EL (cell line): ENCODE data around the gene HOOK1.
"Not testable (repeated sequence)": the region's sequence is repeated elsewhere in the genome, so short reads cannot be mapped to it uniquely, and the experiment has no call there.

Experiments used
- DNase-seq: peaks from one replicate; pipeline ENCODE4 v3.0.0-alpha.2; 2016

HOOK1 gene

GRCh38 chr1:59897165-59897564 lies 82.4 kb downstream of the HOOK1 start:
- DNase-seq, result no peak

- peak; percentile 3 for DNase-seq
Measured at GRCh38 chr1:59898927-59899326, 84.2 kb downstream of the HOOK1 start.

- no peak for DNase-seq
Measured at GRCh38 chr1:59900640-59901039, 85.9 kb downstream of the HOOK1 start.

GRCh38 chr1:59901770-59902388 lies 87.1 kb downstream of the HOOK1 start:
- DNase-seq, result no peak

GRCh38 chr1:59903141-59903754 lies 88.5 kb downstream of the HOOK1 start:
- DNase-seq, result peak; percentile 8

GRCh38 chr1:59906931-59907330 lies 92.2 kb downstream of the HOOK1 start:
- no peak for DNase-seq

GRCh38 chr1:59908084-59908483 lies 93.3 kb downstream of the HOOK1 start:
- DNase-seq, result no peak

GRCh38 chr1:59908682-59909081 lies 93.9 kb downstream of the HOOK1 start:
- DNase-seq, result no peak

- DNase-seq, result not testable (repeated sequence)
Measured at GRCh38 chr1:59914791-59915286, 100.1 kb downstream of the HOOK1 start.

- peak; percentile 6 for DNase-seq
Measured at GRCh38 chr1:59915516-59915915, 100.8 kb downstream of the HOOK1 start.

- DNase-seq, result no peak
Measured at GRCh38 chr1:59917026-59917784, 102.5 kb downstream of the HOOK1 start.

GRCh38 chr1:59917785-59918180 lies 103.0 kb downstream of the HOOK1 start:
- DNase-seq, result no peak

GRCh38 chr1:59919746-59920145 lies 105.0 kb downstream of the HOOK1 start:
- no peak for DNase-seq

- not testable (repeated sequence) for DNase-seq
Measured at GRCh38 chr1:59921258-59921899, 106.6 kb downstream of the HOOK1 start.

- no peak for DNase-seq
Measured at GRCh38 chr1:59924653-59925052, 109.9 kb downstream of the HOOK1 start.
